Measurements from ENCODE around the gene OR7G1. TPM values are rescaled to one million over a fixed set of nuclear protein-coding genes. Genes with fewer than 3 reads are reported as not detected.

OR7G1 gene
- total RNA-seq, 4 donors from 2014 or later: not detected

DNA sequence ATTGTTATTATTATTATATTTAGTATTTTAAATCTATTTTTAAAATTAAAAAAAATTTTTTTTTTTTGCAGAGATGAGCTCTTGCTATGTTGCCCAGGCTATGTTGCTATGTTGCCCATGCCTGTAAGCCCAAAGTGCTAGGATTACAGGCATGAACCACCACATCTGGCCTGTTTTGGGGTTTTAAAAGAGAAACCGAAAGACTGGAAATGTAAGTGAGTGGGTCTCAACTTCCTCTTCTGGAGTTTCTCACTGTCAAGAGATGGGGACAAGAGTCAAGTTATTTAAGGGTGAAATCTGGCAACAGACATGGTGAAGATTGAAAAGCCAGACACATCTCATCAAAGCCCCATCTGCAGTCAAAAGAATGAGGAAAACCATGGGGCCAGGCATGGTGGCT, 15.4 kb upstream of the OR7G1 start:
- TF ChIP-seq, protein P1, sequence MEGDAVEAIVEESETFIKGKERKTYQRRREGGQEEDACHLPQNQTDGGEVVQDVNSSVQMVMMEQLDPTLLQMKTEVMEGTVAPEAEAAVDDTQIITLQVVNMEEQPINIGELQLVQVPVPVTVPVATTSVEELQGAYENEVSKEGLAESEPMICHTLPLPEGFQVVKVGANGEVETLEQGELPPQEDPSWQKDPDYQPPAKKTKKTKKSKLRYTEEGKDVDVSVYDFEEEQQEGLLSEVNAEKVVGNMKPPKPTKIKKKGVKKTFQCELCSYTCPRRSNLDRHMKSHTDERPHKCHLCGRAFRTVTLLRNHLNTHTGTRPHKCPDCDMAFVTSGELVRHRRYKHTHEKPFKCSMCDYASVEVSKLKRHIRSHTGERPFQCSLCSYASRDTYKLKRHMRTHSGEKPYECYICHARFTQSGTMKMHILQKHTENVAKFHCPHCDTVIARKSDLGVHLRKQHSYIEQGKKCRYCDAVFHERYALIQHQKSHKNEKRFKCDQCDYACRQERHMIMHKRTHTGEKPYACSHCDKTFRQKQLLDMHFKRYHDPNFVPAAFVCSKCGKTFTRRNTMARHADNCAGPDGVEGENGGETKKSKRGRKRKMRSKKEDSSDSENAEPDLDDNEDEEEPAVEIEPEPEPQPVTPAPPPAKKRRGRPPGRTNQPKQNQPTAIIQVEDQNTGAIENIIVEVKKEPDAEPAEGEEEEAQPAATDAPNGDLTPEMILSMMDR (IDR thresholded peaks at IDR 0.05): no peak
- no peak for TF ChIP-seq POLR2A (IDR thresholded peaks at IDR 0.05)
- no peaks in the 10 kb centered on the region for H3K9me3 ChIP-seq
- intact Hi-C loops (cut with DNase I): no loop called here
- DNase-seq: no peak
- H3K27me3 ChIP-seq: peaks cover 0 to 32% (median 0%) of the 10 kb centered on the region in 4 donors
- no peak overlapping the region for H3K27ac ChIP-seq
- no peaks in the 10 kb centered on the region for H3K36me3 ChIP-seq
- 77 to 92% methylated on average over 1 of the region's 1 CpG for WGBS, 2 donors
- H3K4me3 ChIP-seq: no peak overlapping the region
- no peaks in the 10 kb centered on the region for H3K4me1 ChIP-seq

DNA sequence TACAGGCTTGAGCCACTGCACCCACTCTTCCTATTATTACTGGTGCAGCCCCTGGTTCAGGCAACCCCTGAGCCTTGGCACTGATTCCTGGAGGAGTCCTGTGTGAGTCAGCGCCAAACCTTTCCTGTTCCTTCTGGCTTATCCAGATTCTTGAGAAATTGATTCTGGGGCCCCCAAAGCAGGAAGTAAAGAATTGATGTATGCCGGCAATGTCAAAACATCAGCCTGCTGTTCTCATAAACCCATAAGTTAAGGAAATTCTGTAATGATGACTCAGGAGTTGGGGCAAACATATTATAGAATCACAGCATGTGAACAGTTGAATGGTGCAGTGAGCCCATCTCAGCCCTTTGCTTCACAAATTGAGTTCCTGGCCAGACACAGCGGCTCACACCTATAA, 12.6 kb upstream of the OR7G1 start:
- Histone ChIP-seq H3K27ac (no peak overlapping the region), H3K9me3 (no peaks in the 10 kb centered on the region), H3K27me3 (peaks cover 0 to 30% (median 0%) of the 10 kb centered on the region in 4 donors), H3K4me1 (no peaks in the 10 kb centered on the region), H3K4me3 (no peak overlapping the region), H3K36me3 (no peaks in the 10 kb centered on the region)
- TF ChIP-seq POLR2A (IDR thresholded peaks at IDR 0.05): no peak
- TF ChIP-seq, protein P1 (IDR thresholded peaks at IDR 0.05): no peak
- no peak for DNase-seq
- intact Hi-C loops (cut with DNase I): no loop called here
- 29 to 57% methylated on average over 3 of the region's 3 CpGs for WGBS, 2 donors

DNA sequence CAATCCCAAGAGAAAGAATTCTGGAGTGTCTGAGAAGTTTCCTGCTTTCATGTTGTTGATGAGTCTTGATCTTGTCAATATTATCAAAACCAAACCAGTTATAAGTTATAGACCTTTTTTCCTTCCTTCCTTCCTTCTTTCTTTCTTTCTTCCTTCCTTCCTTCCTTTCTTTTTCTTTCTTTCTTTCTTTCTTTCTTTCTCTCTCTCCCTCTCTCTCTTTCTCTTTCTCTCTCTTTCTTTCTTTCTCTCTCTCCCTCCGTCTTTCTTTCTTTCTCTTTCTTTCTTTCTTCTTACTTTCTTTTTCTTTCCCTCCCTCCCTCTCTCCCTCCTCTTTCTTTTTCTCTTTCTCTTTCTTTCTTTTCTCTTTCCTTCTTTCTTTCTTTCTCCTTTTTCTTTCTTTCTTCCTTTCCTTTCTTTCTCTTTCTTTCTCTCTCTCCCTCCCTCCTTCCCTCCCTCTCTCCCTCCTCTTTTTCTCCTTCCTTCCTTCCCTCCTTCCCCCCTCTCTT, 11.4 kb upstream of the OR7G1 start, which contains the start of gene OR7G3:
Gene OR7G3 (minus strand): TSS at position 51 of the 506 bp plus-strand sequence. CDS start 0 bp downstream, at position 51.
- intact Hi-C loops (cut with DNase I): no loop called here

DNA sequence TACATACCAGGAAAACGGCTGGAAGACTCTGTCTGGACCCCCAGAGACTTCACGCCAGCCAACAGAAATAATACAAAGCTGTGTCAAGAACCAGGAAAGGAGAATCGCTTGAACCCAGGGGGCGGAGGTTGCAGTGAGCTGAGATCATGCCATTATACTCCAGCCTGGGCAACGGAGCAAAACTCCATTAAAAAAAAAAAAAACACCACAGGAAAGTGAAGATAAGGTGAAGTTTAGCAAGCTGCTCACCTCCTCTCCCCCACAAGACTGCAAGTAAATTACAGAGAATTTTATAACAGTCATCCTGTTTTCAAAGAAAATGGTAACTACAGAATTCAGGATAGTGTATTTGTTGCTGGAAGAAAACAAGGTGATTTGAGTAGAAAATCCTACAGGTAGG, 984 bp upstream of the OR7G1 start:
- Histone ChIP-seq H3K4me1 (no peaks in the 10 kb centered on the region), H3K36me3 (no peaks in the 10 kb centered on the region), H3K4me3 (no peak overlapping the region), H3K9me3 (no peaks in the 10 kb centered on the region), H3K27me3 (peaks cover 0 to 16% (median 0%) of the 10 kb centered on the region in 4 donors), H3K27ac (no peak overlapping the region)
- no peak for TF ChIP-seq POLR2A (IDR thresholded peaks at IDR 0.05)
- TF ChIP-seq, protein P1 (IDR thresholded peaks at IDR 0.05): no peak
- WGBS, 2 donors: 57 to 72% methylated on average over 5 of the region's 5 CpGs
- intact Hi-C loops (cut with DNase I): no loop called here
- DNase-seq: no peak

More for the DNA sequence above, 11.4 kb upstream of the OR7G1 start, which contains the start of gene OR7G3:
- Histone ChIP-seq H3K36me3 (no peaks in the 10 kb centered on the region), H3K27ac (no peak within 1 kb of the TSS), H3K4me1 (no peaks in the 10 kb centered on the region), H3K4me3 (no peak within 1 kb of the TSS), H3K9me3 (no peaks in the 10 kb centered on the region), H3K27me3 (peaks cover 0 to 30% (median 0%) of the 10 kb centered on the region in 4 donors)
- no peak for DNase-seq
- TF ChIP-seq, protein P1 (IDR thresholded peaks at IDR 0.05): no peak
- TF ChIP-seq POLR2A (IDR thresholded peaks at IDR 0.05): no peak
- WGBS, 2 donors: 89 to 100% methylated on average over 1 of the region's 1 CpG

DNA sequence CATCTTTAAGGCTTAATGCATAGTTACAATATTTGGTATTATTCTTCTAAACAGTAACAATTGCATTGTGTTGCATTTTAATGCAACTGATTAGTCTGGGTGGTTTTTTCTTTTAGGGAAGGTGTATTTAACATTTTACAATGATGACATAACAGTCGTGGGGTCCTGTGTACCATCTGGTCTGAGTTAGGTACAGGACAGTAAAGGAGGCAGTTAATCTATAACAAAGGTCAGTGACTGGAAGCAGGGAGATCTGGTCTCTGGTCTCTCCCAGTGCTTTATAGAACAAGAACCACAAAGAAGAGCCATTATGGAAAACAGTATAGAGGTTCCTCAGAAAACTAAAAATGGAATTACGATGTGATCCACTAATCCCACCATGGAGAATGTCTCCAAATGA, 5.6 kb downstream of the OR7G1 start:
- 31 to 35% methylated on average over 2 of the region's 2 CpGs for WGBS, 2 donors
- Histone ChIP-seq H3K27me3 (peaks cover 0 to 17% (median 0%) of the 10 kb centered on the region in 4 donors), H3K4me3 (no peak overlapping the region), H3K4me1 (no peaks in the 10 kb centered on the region), H3K27ac (no peak overlapping the region), H3K9me3 (no peaks in the 10 kb centered on the region), H3K36me3 (no peaks in the 10 kb centered on the region)
- DNase-seq: no peak
- TF ChIP-seq POLR2A (IDR thresholded peaks at IDR 0.05): no peak
- TF ChIP-seq, protein P1 (IDR thresholded peaks at IDR 0.05): no peak
- intact Hi-C loops (cut with DNase I): no loop called here
